K562 (cell line): ENCODE results near the gene MXRA7. TPM values are rescaled to one million over a fixed set of nuclear protein-coding genes. Genes with fewer than 3 reads are reported as not detected.

Source experiments
- AFF1 ChIP-seq, 2 experiments: fragments of 450-650 bp; IDR thresholded peaks; 2 replicates each; pipeline ENCODE4 v1.6.1; 2018; ENCODE audit warnings: mild to moderate bottlenecking in 2 of 2, low read depth in 1 of 2; ENCODE audit not compliant: partially characterized antibody in 2 of 2
- BHLHE40 ChIP-seq: IDR thresholded peaks from 2 replicates; pipeline ENCODE4 v1.6.1; 2011; ENCODE audit warnings: low read length, improper control_type of control experiment
- C11orf30 ChIP-seq: fragments of 450-650 bp; IDR thresholded peaks from 2 replicates; pipeline ENCODE4 v1.6.1; 2016; ENCODE audit warnings: low read depth, mild to moderate bottlenecking
- CBX5 ChIP-seq: IDR thresholded peaks from 2 replicates; pipeline ENCODE4 v1.6.1; 2014; ENCODE audit warnings: low read depth, borderline replicate concordance
- CREB1 ChIP-seq, 2 experiments: sonication (generic) in 1 of 2; formaldehyde crosslinking in 1 of 2; IDR thresholded peaks; 2 replicates each; pipeline versions ENCODE4 v1.6.1 to v1.8.0; 2012 to 2022; ENCODE audit warnings: inconsistent platforms in 1 of 2, mild to moderate bottlenecking in 1 of 2, missing genetic modification reagents in 1 of 2, moderate library complexity in 1 of 2
- DACH1 ChIP-seq: fragments of 450-650 bp; IDR thresholded peaks from 2 replicates; pipeline ENCODE4 v1.6.1; 2018; ENCODE audit not compliant: partially characterized antibody
- ELK1 ChIP-seq: sonication (generic); formaldehyde crosslinking; IDR thresholded peaks from 2 replicates; pipeline ENCODE4 v1.8.1; 2022; ENCODE audit warnings: missing genetic modification reagents
- ESRRA ChIP-seq: fragments of 450-650 bp; IDR thresholded peaks from 2 replicates; pipeline ENCODE4 v1.6.1; 2014; ENCODE audit warnings: low read depth, mild to moderate bottlenecking, moderate library complexity, borderline replicate concordance
- JUND ChIP-seq, 2 experiments: IDR thresholded peaks; 2 replicates in 1 of 2; 3 replicates in 1 of 2; pipeline ENCODE4 v1.6.1; 2011; ENCODE audit warnings: borderline replicate concordance in 2 of 2, low read depth in 2 of 2, low read length in 2 of 2, improper control_type of control experiment in 1 of 2, missing biosample characterization in 1 of 2, missing genetic modification characterization in 1 of 2, missing genetic modification reagents in 1 of 2
- KLF16 ChIP-seq: IDR thresholded peaks from 2 replicates; pipeline ENCODE4 v1.6.1; 2016; ENCODE audit warnings: antibody characterized with exemption
- LEF1 ChIP-seq: fragments of 450-650 bp; IDR thresholded peaks from 2 replicates; pipeline ENCODE4 v1.6.1; 2016; ENCODE audit warnings: mild to moderate bottlenecking
- NCOA1 ChIP-seq: fragments of 450-650 bp; IDR thresholded peaks from 2 replicates; pipeline ENCODE4 v1.6.1; 2016; ENCODE audit warnings: low read depth
- NCOA2 ChIP-seq, 2 experiments: fragments of 450-650 bp; IDR thresholded peaks; 2 replicates each; pipeline ENCODE4 v1.6.1; 2018; ENCODE audit warnings: mild to moderate bottlenecking in 2 of 2, moderate library complexity in 1 of 2; ENCODE audit not compliant: partially characterized antibody in 2 of 2
- POLR2B ChIP-seq: fragments of 450-650 bp; IDR thresholded peaks from 2 replicates; pipeline ENCODE4 v1.6.1; 2018; ENCODE audit warnings: low read depth; ENCODE audit not compliant: partially characterized antibody
- POLR2G ChIP-seq: fragments of 200-400 bp; formaldehyde crosslinking; IDR thresholded peaks from 2 replicates; pipeline ENCODE4 v1.6.1; 2017; ENCODE audit warnings: low read depth, mild to moderate bottlenecking, antibody characterized with exemption, low read length, moderate library complexity
- SMARCB1 ChIP-seq: IDR thresholded peaks from 2 replicates; pipeline ENCODE4 v1.6.1; 2011; ENCODE audit warnings: improper control_type of control experiment, low read depth; ENCODE audit not compliant: insufficient read length
- SRF ChIP-seq, 2 experiments: fragments of 250-450, 450-650 bp in 1 of 2; sonication (Bioruptor Pico) in 1 of 2; sonication (generic) in 1 of 2; formaldehyde crosslinking; IDR thresholded peaks; 2 replicates each; pipeline versions ENCODE4 v1.5.0 to v1.5.1; 2020 to 2022; ENCODE audit warnings: mild to moderate bottlenecking in 1 of 2, missing genetic modification reagents in 1 of 2
- XRCC4 ChIP-seq: IDR thresholded peaks from one replicate; pipeline ENCODE4 v1.6.1; 2011; ENCODE audit not compliant: insufficient read depth, insufficient read length; ENCODE audit errors: extremely low read depth
- ZBED1 ChIP-seq: IDR thresholded peaks from 2 replicates; pipeline ENCODE4 v1.6.1; 2014
- ZNF175 ChIP-seq: fragments of 200-800 bp; sonication (Bioruptor generic); IDR thresholded peaks from 2 replicates; pipeline ENCODE4 v1.6.1; 2016; ENCODE audit warnings: low read depth, mild to moderate bottlenecking, missing genetic modification characterization, missing compliant biosample characterization
- ZNF217 ChIP-seq: sonication (generic); formaldehyde crosslinking; IDR thresholded peaks from 2 replicates; pipeline ENCODE4 v1.8.0; 2022; ENCODE audit warnings: mild to moderate bottlenecking, missing genetic modification reagents
- polyA plus RNA-seq, 8 experiments: library from polyadenylated mRNA; depleted of rRNA in 4 of 8; stranded (reverse) in 5 of 8; unstranded in 3 of 8; fragments of >200 nt; fragmentation: Nextera tagmentation in 2 of 8; fragmentation: Illumina TruSeq in 1 of 8; extraction: Ambion mirVana in 2 of 8; extraction: Trizol in 1 of 8; gene quantifications; 2 replicates each; pipeline versions ENCODE4 v1.2.1 to v1.2.3, GENCODE V29; 2011 to 2014; ENCODE audit warnings: inconsistent platforms in 1 of 8, missing spikeins in 1 of 8
- total RNA-seq, 7 experiments: library from RNA; depleted of rRNA in 6 of 7; stranded (reverse); fragments of >200 nt in 6 of 7; fragmentation: Illumina TruSeq in 2 of 7; extraction: Trizol in 2 of 7; gene quantifications; 2 replicates each; pipeline versions ENCODE4 v1.2.1 to v1.2.3, GENCODE V29; 2011 to 2021; ENCODE audit warnings: low replicate concordance in 1 of 7
- TF ChIP-seq, protein P1 (sequence below): fragments of 450-650 bp; formaldehyde crosslinking; IDR thresholded peaks from 2 replicates; pipeline ENCODE4 v1.4.0; 2022; ENCODE audit warnings: mild to moderate bottlenecking, moderate library complexity

MXRA7 gene
- total and polyA plus RNA-seq, 9 of the 15 experiments (the other 6 are each of a cell fraction or from before 2014, with no cell fraction given), result 2.6 to 38.4 (median 14.3) TPM

- peak; percentile 75 to 78 for TF ChIP-seq AFF1 (IDR thresholded peaks at IDR 0.05; ENCODE audit: low read depth in 1 of 2, partially characterized antibody in 2 of 2)
- peak; percentile 87; the same call in 1 of the 2 replicates for TF ChIP-seq ZBED1
- peak; percentile 48; the same call in 1 of the 2 replicates for TF ChIP-seq BHLHE40
- peak; percentile 90 for TF ChIP-seq DACH1
- peak; percentile 62 for TF ChIP-seq NCOA2 (IDR thresholded peaks at IDR 0.05; ENCODE audit: partially characterized antibody in 2 of 2)
- 0 out of 4 replicates have a peak, but pooled peaks of 1 of the 2 experiments have one; percentile 31 for TF ChIP-seq SRF (CRISPR knock-in tag; IDR thresholded peaks at IDR 0.05)
- TF ChIP-seq LEF1, result peak; percentile 87
- peak; percentile 77; the same call in 1 of the 2 replicates for TF ChIP-seq NCOA1
- TF ChIP-seq POLR2B, result peak; percentile 15
- peak; percentile 30; the same call in 1 of the 2 replicates for TF ChIP-seq ZNF175
- TF ChIP-seq ESRRA, result peak; percentile 99
- TF ChIP-seq XRCC4, result no peak
- TF ChIP-seq, protein P1, sequence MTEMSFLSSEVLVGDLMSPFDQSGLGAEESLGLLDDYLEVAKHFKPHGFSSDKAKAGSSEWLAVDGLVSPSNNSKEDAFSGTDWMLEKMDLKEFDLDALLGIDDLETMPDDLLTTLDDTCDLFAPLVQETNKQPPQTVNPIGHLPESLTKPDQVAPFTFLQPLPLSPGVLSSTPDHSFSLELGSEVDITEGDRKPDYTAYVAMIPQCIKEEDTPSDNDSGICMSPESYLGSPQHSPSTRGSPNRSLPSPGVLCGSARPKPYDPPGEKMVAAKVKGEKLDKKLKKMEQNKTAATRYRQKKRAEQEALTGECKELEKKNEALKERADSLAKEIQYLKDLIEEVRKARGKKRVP, result peak; percentile 91
- peak; percentile 70 for TF ChIP-seq CREB1 (IDR thresholded peaks at IDR 0.05)
- TF ChIP-seq CREB1 (CRISPR knock-in tag; IDR thresholded peaks at IDR 0.05), result no peak
- no peak for TF ChIP-seq ZNF217 (CRISPR knock-in tag)
- TF ChIP-seq SMARCB1, result peak; percentile 94
- peak; percentile 92 for TF ChIP-seq KLF16
- peak; percentile 18; the same call in 1 of the 2 replicates for TF ChIP-seq C11orf30
- no peak for TF ChIP-seq CBX5
- peak; percentile 48 for TF ChIP-seq POLR2G
- TF ChIP-seq JUND (IDR thresholded peaks at IDR 0.05; ENCODE audit: borderline replicate concordance, low read depth, low read length), result peak; percentile 91
- TF ChIP-seq JUND (tag; IDR thresholded peaks at IDR 0.05; ENCODE audit: borderline replicate concordance, low read depth, low read length), result peak; percentile 90; the same call in 2 of the 3 replicates
- TF ChIP-seq ELK1 (CRISPR knock-in tag), result no peak
Measured at GRCh38 chr17:76640550-76641380, 70.0 kb downstream of the MXRA7 start (continued).
